ENCODE data around the gene VSTM5.
"Not testable (repeated sequence)": the region's sequence is repeated elsewhere in the genome, so short reads cannot be mapped to it uniquely, and the experiment has no call there.

The VSTM5 gene

GRCh38 chr11:93850594-93851018 lies at the start of gene VSTM5:
Gene VSTM5 (minus strand): TSS chr11:93850618. CDS start chr11:93850502, 116 bp downstream.
- no peak for DNase-seq (ENCODE audit: low read depth, low spot score)

- DNase-seq (ENCODE audit: low read depth, low spot score): peak; percentile 57
Observed at GRCh38 chr11:93895106-93895862, 44.9 kb upstream of the VSTM5 start.

GRCh38 chr11:93890391-93891051 lies 40.1 kb upstream of the VSTM5 start:
- no peak for DNase-seq (ENCODE audit: low read depth, low spot score)

GRCh38 chr11:93887111-93887510 lies 36.7 kb upstream of the VSTM5 start:
- no peak for DNase-seq (ENCODE audit: low read depth, low spot score)

GRCh38 chr11:93879114-93879513 lies 28.7 kb upstream of the VSTM5 start:
- not testable (repeated sequence) for DNase-seq (ENCODE audit: low read depth, low spot score)

GRCh38 chr11:93875637-93876036 lies 25.2 kb upstream of the VSTM5 start:
- DNase-seq (ENCODE audit: low read depth, low spot score): no peak

GRCh38 chr11:93871526-93871925 lies 21.1 kb upstream of the VSTM5 start:
- no peak for DNase-seq (ENCODE audit: low read depth, low spot score)

GRCh38 chr11:93870616-93871015 lies 20.2 kb upstream of the VSTM5 start:
- DNase-seq (ENCODE audit: low read depth, low spot score): no peak

GRCh38 chr11:93869830-93870229 lies 19.4 kb upstream of the VSTM5 start:
- DNase-seq (ENCODE audit: low read depth, low spot score): no peak

GRCh38 chr11:93868404-93868803 lies 18.0 kb upstream of the VSTM5 start:
- not testable (repeated sequence) for DNase-seq (ENCODE audit: low read depth, low spot score)

- no peak for DNase-seq (ENCODE audit: low read depth, low spot score)
Observed at GRCh38 chr11:93861808-93862207, 11.4 kb upstream of the VSTM5 start.

GRCh38 chr11:93858121-93858775 lies 7.8 kb upstream of the VSTM5 start:
- DNase-seq (ENCODE audit: low read depth, low spot score): no peak

- no peak for DNase-seq (ENCODE audit: low read depth, low spot score)
Observed at GRCh38 chr11:93857413-93858120, 7.1 kb upstream of the VSTM5 start.

- DNase-seq (ENCODE audit: low read depth, low spot score): no peak
Observed at GRCh38 chr11:93852242-93852641, 1.8 kb upstream of the VSTM5 start.

- no peak for DNase-seq (ENCODE audit: low read depth, low spot score)
Observed at GRCh38 chr11:93849751-93850593, 446 bp downstream of the VSTM5 start.

GRCh38 chr11:93849201-93849600 lies 1.2 kb downstream of the VSTM5 start:
- DNase-seq (ENCODE audit: low read depth, low spot score): no peak

- no peak for DNase-seq (ENCODE audit: low read depth, low spot score)
Observed at GRCh38 chr11:93846411-93846810, 4.0 kb downstream of the VSTM5 start.

GRCh38 chr11:93845181-93846092 lies 5.0 kb downstream of the VSTM5 start:
- DNase-seq (ENCODE audit: low read depth, low spot score): no peak

- DNase-seq (ENCODE audit: low read depth, low spot score): no peak
Observed at GRCh38 chr11:93844568-93844967, 5.8 kb downstream of the VSTM5 start.

GRCh38 chr11:93843906-93844305 lies 6.5 kb downstream of the VSTM5 start:
- no peak for DNase-seq (ENCODE audit: low read depth, low spot score)
